MCF 10A (cell line): ENCODE measurements around the gene SHISA9. TPM values are rescaled to one million over a fixed set of nuclear protein-coding genes. Genes with fewer than 3 reads are reported as not detected.

Source experiments
- BruUV-seq: library from RNA; stranded (reverse); fragments of 400-500 nt; replicated peaks from 2 replicates; lab custom pipeline; 2021; lab: Mats Ljungman, UMichigan
- CTCF ChIA-PET: fragments of 300-600 bp; sonication (Branson Sonifier 250); formaldehyde crosslinking; extraction: SDS; loops from one replicate; lab custom pipeline; 2021; ENCODE audit warnings: antibody characterized with exemption, inconsistent platforms; lab: Yijun Ruan, JAX
- POLR2A ChIA-PET: fragments of 300-600, 350-650 bp; sonication (Branson Sonifier 250); formaldehyde crosslinking; extraction: SDS; loops from one replicate; lab custom pipeline; 2020; ENCODE audit warnings: antibody characterized with exemption, inconsistent platforms; lab: Yijun Ruan, JAX
- DNase-seq: peaks from one replicate; pipeline ENCODE4 v3.0.0-alpha.2; 2018; ENCODE audit not compliant: unreplicated experiment
- H3K27ac Mint-ChIP-seq: one replicate; pipeline ENCODE4 v1.8.0; 2022; ENCODE audit warnings: mild to moderate bottlenecking, low read depth, mixed read lengths; ENCODE audit not compliant: unreplicated experiment
- H3K27me3 Mint-ChIP-seq: one replicate; pipeline ENCODE4 v1.8.0; 2022; ENCODE audit warnings: mixed read lengths; ENCODE audit not compliant: insufficient read depth, unreplicated experiment
- H3K36me3 Mint-ChIP-seq: one replicate; pipeline ENCODE4 v1.8.0; 2022; ENCODE audit warnings: mild to moderate bottlenecking, moderate library complexity, mixed read lengths; ENCODE audit not compliant: insufficient read depth, unreplicated experiment
- H3K4me1 Mint-ChIP-seq: one replicate; pipeline ENCODE4 v1.8.0; 2022; ENCODE audit warnings: mixed read lengths; ENCODE audit not compliant: insufficient read depth, unreplicated experiment
- H3K4me3 Mint-ChIP-seq: one replicate; pipeline ENCODE4 v1.8.0; 2022; ENCODE audit warnings: mild to moderate bottlenecking, moderate library complexity, mixed read lengths; ENCODE audit not compliant: unreplicated experiment
- H3K9me3 Mint-ChIP-seq: one replicate; pipeline ENCODE4 v1.8.0; 2022; ENCODE audit warnings: mixed read lengths; ENCODE audit not compliant: unreplicated experiment
- intact Hi-C: fragments of 100-400 bp; cut with micrococcal nuclease; formaldehyde crosslinking; loops from 2 replicates; pipeline ENCODE4 v1.14.1; 2022
- total RNA-seq: library from RNA; stranded (reverse); gene quantifications from 2 replicates; pipeline ENCODE4 v1.2.3, GENCODE V29; 2022
- TF ChIP-seq, protein P1 (sequence below): fragments of 200-600 bp; IDR thresholded peaks from one replicate; pipeline ENCODE4 v1.8.0; 2022; ENCODE audit warnings: antibody characterized with exemption, mild to moderate bottlenecking; ENCODE audit not compliant: unreplicated experiment

The SHISA9 gene
- total RNA-seq, 1 experiment from 2014 or later, result 8.0 TPM

DNA sequence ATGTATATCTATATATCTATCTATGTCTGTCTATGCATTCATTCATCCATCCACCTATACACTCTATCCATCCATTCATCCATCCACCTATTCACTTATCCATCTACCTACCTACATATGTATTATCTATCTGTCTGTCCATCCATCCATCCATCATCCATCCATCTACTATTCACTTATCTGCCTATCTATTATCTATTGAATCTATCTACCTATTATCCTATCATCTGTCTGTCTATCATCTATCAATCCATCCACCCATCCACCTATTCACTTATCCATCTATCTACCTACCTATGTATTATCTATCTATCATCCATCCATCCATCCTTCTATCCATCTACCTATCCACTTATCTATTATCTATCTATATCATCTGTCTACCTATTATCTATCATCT is 302.3 kb downstream of the SHISA9 start:
- Mint-ChIP-seq H3K27me3 (no peaks in the 10 kb centered on the region), H3K27ac (no peak overlapping the region), H3K9me3 (peaks cover 12% of the 10 kb centered on the region), H3K4me3 (no peak overlapping the region), H3K4me1 (no peaks in the 10 kb centered on the region), H3K36me3 (peaks cover 13% of the 10 kb centered on the region)
- no peak for DNase-seq
- ChIA-PET CTCF (no interaction called here), POLR2A (no interaction called here)
- TF ChIP-seq, protein P1, sequence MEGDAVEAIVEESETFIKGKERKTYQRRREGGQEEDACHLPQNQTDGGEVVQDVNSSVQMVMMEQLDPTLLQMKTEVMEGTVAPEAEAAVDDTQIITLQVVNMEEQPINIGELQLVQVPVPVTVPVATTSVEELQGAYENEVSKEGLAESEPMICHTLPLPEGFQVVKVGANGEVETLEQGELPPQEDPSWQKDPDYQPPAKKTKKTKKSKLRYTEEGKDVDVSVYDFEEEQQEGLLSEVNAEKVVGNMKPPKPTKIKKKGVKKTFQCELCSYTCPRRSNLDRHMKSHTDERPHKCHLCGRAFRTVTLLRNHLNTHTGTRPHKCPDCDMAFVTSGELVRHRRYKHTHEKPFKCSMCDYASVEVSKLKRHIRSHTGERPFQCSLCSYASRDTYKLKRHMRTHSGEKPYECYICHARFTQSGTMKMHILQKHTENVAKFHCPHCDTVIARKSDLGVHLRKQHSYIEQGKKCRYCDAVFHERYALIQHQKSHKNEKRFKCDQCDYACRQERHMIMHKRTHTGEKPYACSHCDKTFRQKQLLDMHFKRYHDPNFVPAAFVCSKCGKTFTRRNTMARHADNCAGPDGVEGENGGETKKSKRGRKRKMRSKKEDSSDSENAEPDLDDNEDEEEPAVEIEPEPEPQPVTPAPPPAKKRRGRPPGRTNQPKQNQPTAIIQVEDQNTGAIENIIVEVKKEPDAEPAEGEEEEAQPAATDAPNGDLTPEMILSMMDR, result no peak
- no TSS peak for BruUV-seq
- intact Hi-C loops, result no loop called here

DNA sequence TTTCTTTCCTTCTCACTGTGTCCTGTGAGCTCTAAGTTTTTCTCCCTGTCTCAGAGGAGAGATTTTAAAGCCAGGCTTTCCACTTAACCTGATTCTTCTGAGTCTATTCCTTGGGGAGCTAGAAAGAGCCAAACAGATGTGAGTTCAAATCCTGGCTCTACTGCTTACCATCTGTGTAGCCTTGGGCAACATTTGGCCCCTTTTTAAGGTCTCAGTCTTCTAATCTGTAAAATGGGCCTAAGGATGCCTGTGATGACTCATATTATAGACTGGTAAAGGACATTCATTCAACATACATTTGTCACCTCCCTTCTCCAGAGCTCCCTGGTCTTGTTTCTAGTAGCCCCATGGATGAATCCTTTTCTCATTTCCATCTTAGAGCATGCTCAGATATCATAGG is 304.0 kb downstream of the SHISA9 start:
- intact Hi-C loops, result no loop called here
- BruUV-seq, result no TSS peak
- peaks cover 13% of the 10 kb centered on the region for H3K36me3 Mint-ChIP-seq
- H3K9me3 Mint-ChIP-seq, result peaks cover 12% of the 10 kb centered on the region
- H3K27ac Mint-ChIP-seq, result no peak overlapping the region
- H3K4me3 Mint-ChIP-seq, result no peak overlapping the region
- DNase-seq, result no peak
- TF ChIP-seq, protein P1, result no peak
- no peaks in the 10 kb centered on the region for H3K4me1 Mint-ChIP-seq
- ChIA-PET POLR2A (no interaction called here), CTCF (no interaction called here)
- H3K27me3 Mint-ChIP-seq, result no peaks in the 10 kb centered on the region

DNA sequence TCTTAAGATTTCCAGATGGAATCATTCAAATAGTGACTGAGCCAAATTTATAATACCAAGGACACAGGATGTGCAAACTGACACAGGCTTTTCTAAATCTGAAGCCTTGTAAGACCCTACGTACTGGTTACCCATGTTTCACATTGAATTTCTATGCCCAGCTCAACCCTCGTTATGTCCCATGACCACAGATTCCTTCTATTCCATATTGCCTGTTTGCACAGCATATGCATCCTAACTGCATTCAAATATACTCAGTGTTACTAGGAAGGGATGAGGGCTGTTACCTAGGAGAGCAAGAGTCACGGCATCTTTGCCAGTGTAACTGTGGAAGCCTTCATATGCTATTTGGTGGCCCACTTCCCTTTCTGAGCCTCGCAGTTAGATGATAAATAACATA is 305.2 kb downstream of the SHISA9 start:
- no peaks in the 10 kb centered on the region for H3K27me3 Mint-ChIP-seq
- H3K4me1 Mint-ChIP-seq, result no peaks in the 10 kb centered on the region
- intact Hi-C loops, result no loop called here
- H3K9me3 Mint-ChIP-seq, result peaks cover 12% of the 10 kb centered on the region
- TF ChIP-seq, protein P1, result no peak
- no TSS peak for BruUV-seq
- peaks cover 13% of the 10 kb centered on the region for H3K36me3 Mint-ChIP-seq
- DNase-seq, result no peak
- H3K4me3 Mint-ChIP-seq, result no peak overlapping the region
- H3K27ac Mint-ChIP-seq, result no peak overlapping the region
- ChIA-PET POLR2A (no interaction called here), CTCF (interaction anchor here (0.6 to 1.1 kb wide), 2 partner anchors 18 to 1038 kb away, joined by 3 read pairs; no protein-coding TSS in a partner anchor)

DNA sequence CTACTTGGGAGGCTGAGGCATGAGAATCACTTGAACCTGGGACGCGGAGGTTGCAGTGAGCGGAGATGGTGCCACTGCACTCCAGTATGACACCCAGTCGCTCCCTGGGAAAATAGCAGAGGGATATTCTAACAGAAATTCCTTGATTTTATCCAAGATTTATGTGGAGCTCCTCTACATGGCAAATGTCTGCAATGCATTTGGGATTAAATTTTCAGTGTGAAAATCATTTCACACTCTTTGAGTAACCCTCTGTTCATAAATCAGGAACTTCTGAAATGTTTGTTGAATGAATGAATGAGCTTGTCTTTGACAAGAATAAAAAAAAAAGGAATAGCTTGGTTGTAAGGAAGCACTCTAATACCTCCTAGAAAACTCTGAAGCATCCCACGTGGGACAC is 305.8 kb downstream of the SHISA9 start:
- DNase-seq, result no peak
- Mint-ChIP-seq H3K27ac (no peak overlapping the region), H3K9me3 (peaks cover 12% of the 10 kb centered on the region), H3K36me3 (peaks cover 13% of the 10 kb centered on the region), H3K27me3 (no peaks in the 10 kb centered on the region), H3K4me3 (no peak overlapping the region), H3K4me1 (no peaks in the 10 kb centered on the region)
- TF ChIP-seq, protein P1, result no peak
- ChIA-PET POLR2A (no interaction called here), CTCF (interaction anchor here (0.6 to 1.1 kb wide), 2 partner anchors 19 to 1038 kb away, joined by 3 read pairs; no protein-coding TSS in a partner anchor)
- intact Hi-C loops, result no loop called here
- BruUV-seq, result no TSS peak
